Keratinocyte (primary cell): Measurements from ENCODE around the gene TMEM74B.

Experiments
- EZH2 ChIP-seq: IDR thresholded peaks from one replicate; pipeline ENCODE4 v1.6.1; 2012; ENCODE audit warnings: inconsistent platforms, mild to moderate bottlenecking, low read length, moderate library complexity
- TF ChIP-seq, protein P1 (sequence below), 3 experiments: IDR thresholded peaks in 1 of 3; conservative IDR thresholded peaks in 1 of 3; optimal IDR thresholded peaks in 1 of 3; 2 replicates in 2 of 3; 3 replicates in 1 of 3; pipeline versions ENCODE3 to v1.5.1; 2011; ENCODE audit warnings: low read length in 3 of 3, mild to moderate bottlenecking in 3 of 3, moderate library complexity in 2 of 3, control low read depth in 1 of 3, inconsistent platforms in 1 of 3; ENCODE audit not compliant: insufficient read depth in 2 of 3; ENCODE audit errors: extremely low read depth in 1 of 3

GRCh38 chr20:1171461-1172093 lies 13.2 kb downstream of the TMEM74B start:
- TF ChIP-seq, protein P1, sequence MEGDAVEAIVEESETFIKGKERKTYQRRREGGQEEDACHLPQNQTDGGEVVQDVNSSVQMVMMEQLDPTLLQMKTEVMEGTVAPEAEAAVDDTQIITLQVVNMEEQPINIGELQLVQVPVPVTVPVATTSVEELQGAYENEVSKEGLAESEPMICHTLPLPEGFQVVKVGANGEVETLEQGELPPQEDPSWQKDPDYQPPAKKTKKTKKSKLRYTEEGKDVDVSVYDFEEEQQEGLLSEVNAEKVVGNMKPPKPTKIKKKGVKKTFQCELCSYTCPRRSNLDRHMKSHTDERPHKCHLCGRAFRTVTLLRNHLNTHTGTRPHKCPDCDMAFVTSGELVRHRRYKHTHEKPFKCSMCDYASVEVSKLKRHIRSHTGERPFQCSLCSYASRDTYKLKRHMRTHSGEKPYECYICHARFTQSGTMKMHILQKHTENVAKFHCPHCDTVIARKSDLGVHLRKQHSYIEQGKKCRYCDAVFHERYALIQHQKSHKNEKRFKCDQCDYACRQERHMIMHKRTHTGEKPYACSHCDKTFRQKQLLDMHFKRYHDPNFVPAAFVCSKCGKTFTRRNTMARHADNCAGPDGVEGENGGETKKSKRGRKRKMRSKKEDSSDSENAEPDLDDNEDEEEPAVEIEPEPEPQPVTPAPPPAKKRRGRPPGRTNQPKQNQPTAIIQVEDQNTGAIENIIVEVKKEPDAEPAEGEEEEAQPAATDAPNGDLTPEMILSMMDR (optimal IDR thresholded peaks at IDR 0.05 in 1 of 3, IDR thresholded peaks at IDR 0.05 in 1 of 3, conservative IDR thresholded peaks at IDR 0.05 in 1 of 3; ENCODE audit: extremely low read depth in 1 of 3, insufficient read depth in 2 of 3, low read length in 3 of 3) = no peak
- no peak for TF ChIP-seq EZH2
